SKM-1 treated with dmso at 0.1 percent for 144 hours (cell line): ENCODE results near the gene GBP7.
"Not testable (repeated sequence)": the region's sequence is repeated elsewhere in the genome, so short reads cannot be mapped to it uniquely, and the experiment has no call there.

ENCODE experiments used
- DNase-seq: peaks from one replicate; lab custom pipeline; 2025; ENCODE audit not compliant: unreplicated experiment; lab: John Stamatoyannopoulos, UW

The GBP7 gene

GRCh38 chr1:89175601-89176256 lies at the start of gene GBP7:
TSS of gene GBP7 (minus strand) at chr1:89176003. CDS start at chr1:89171935, 4,068 bp downstream.
- no peak for DNase-seq

GRCh38 chr1:89221341-89221740 lies 45.5 kb upstream of the GBP7 start:
- no peak for DNase-seq

GRCh38 chr1:89219851-89220250 lies 44.0 kb upstream of the GBP7 start:
- DNase-seq = not testable (repeated sequence)

- not testable (repeated sequence) for DNase-seq
Observed at GRCh38 chr1:89218941-89219340, 43.1 kb upstream of the GBP7 start.

GRCh38 chr1:89213347-89213746 lies 37.5 kb upstream of the GBP7 start:
- no peak for DNase-seq

- DNase-seq = no peak
Observed at GRCh38 chr1:89211035-89211634, 35.3 kb upstream of the GBP7 start.

- DNase-seq = no peak
Observed at GRCh38 chr1:89206373-89206772, 30.6 kb upstream of the GBP7 start.

- no peak for DNase-seq
Observed at GRCh38 chr1:89203166-89203565, 27.4 kb upstream of the GBP7 start.

- DNase-seq = no peak
Observed at GRCh38 chr1:89201106-89201794, 25.4 kb upstream of the GBP7 start.

- DNase-seq = no peak
Observed at GRCh38 chr1:89200663-89201062, 24.9 kb upstream of the GBP7 start.

GRCh38 chr1:89199525-89200031 lies 23.8 kb upstream of the GBP7 start:
- no peak for DNase-seq

GRCh38 chr1:89198491-89199072 lies 22.8 kb upstream of the GBP7 start, which contains the start of gene GBP4:
TSS of gene GBP4 (minus strand) at chr1:89198942. CDS start at chr1:89198834, 108 bp downstream.
- DNase-seq = no peak

GRCh38 chr1:89198081-89198480 lies 22.3 kb upstream of the GBP7 start:
- no peak for DNase-seq

GRCh38 chr1:89195476-89195875 lies 19.7 kb upstream of the GBP7 start:
- DNase-seq = no peak

- DNase-seq = no peak
Observed at GRCh38 chr1:89191314-89191713, 15.5 kb upstream of the GBP7 start.

- no peak for DNase-seq
Observed at GRCh38 chr1:89190017-89190416, 14.2 kb upstream of the GBP7 start.

- no peak for DNase-seq
Observed at GRCh38 chr1:89179343-89179742, 3.5 kb upstream of the GBP7 start.

- DNase-seq = no peak
Observed at GRCh38 chr1:89176971-89177370, 1.2 kb upstream of the GBP7 start.

- DNase-seq = no peak
Observed at GRCh38 chr1:89174491-89174890, 1.3 kb downstream of the GBP7 start.

GRCh38 chr1:89172468-89173143 lies 3.2 kb downstream of the GBP7 start:
- DNase-seq = no peak

- DNase-seq = no peak
Observed at GRCh38 chr1:89171067-89171438, 4.8 kb downstream of the GBP7 start.
